Skeletal muscle tissue (tissue), 4 donors: ENCODE data around the gene NTF3. TPM values are rescaled to one million over a fixed set of nuclear protein-coding genes. Genes with fewer than 3 reads are reported as not detected.

Experiments used
- H3K27ac ChIP-seq: one replicate; pipeline ENCODE4 v1.7.0; 2013; ENCODE audit warnings: mild to moderate bottlenecking, low read depth, low read length, inconsistent platforms
- H3K27me3 ChIP-seq, 3 donors: one replicate each; pipeline ENCODE4 v1.7.0; 2013; ENCODE audit warnings: low read length in 3 of 3; ENCODE audit not compliant: control insufficient read depth in 3 of 3, insufficient read depth in 3 of 3
- H3K36me3 ChIP-seq, 3 donors: one replicate each; pipeline ENCODE4 v1.7.0; 2013; ENCODE audit warnings: low read length in 3 of 3; ENCODE audit not compliant: control insufficient read depth in 3 of 3, insufficient read depth in 3 of 3
- H3K4me1 ChIP-seq, 3 donors: one replicate each; pipeline ENCODE4 v1.7.0; 2013; ENCODE audit warnings: low read length in 3 of 3, mild to moderate bottlenecking in 3 of 3; ENCODE audit not compliant: control insufficient read depth in 3 of 3, insufficient read depth in 3 of 3
- H3K4me3 ChIP-seq, 3 donors: one replicate each; pipeline ENCODE4 v1.7.0; 2013; ENCODE audit warnings: low read length in 3 of 3
- H3K9ac ChIP-seq, 3 donors: one replicate each; pipeline ENCODE4 v1.7.0; 2013; ENCODE audit warnings: low read length in 3 of 3, mild to moderate bottlenecking in 3 of 3, moderate library complexity in 2 of 3, low read depth in 1 of 3
- H3K9me3 ChIP-seq, 3 donors: one replicate each; pipeline ENCODE4 v1.7.0; 2013; ENCODE audit warnings: low read length in 3 of 3; ENCODE audit not compliant: control insufficient read depth in 3 of 3
- total RNA-seq: library from RNA; depleted of rRNA; stranded (reverse); fragments of >200 nt; gene quantifications from one replicate; pipeline ENCODE4 v1.2.3, GENCODE V29; 2014
- donor health status: Osteomylitis.

NTF3 gene
- total RNA-seq, 1 donor from 2014 or later, result 2.6 TPM

- H3K27ac ChIP-seq, result no peak overlapping the region
These were observed 65.6 kb downstream of the NTF3 start for GRCh38 chr12:5497329-5498053.

DNA sequence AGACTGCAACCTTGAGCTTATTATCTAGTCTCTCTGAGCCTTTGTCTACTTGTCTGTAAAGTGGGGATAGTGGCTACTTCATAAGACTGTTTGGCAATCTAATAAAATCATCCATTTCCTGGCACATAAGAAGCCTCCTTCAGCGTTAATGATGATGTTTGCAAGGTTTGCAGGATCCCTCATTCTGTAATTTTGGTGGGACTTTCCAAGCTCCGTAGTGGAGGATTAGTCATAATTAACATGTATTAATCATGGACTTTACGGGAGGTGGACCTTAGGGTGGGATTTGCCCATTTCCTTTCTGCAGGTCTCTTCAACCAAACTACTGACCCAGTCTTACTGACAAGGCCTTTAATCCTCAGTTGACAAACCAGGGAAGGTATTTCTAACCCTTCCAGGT lies 66.2 kb downstream of the NTF3 start:
- H3K9ac ChIP-seq, result no peak overlapping the region
- no peak overlapping the region for H3K27ac ChIP-seq
- H3K4me1 ChIP-seq, result peaks cover 0 to 4% (median 0%) of the 10 kb centered on the region in 3 donors
- no peaks in the 10 kb centered on the region for H3K9me3 ChIP-seq
- H3K4me3 ChIP-seq, result no peak overlapping the region
- H3K36me3 ChIP-seq, result no peaks in the 10 kb centered on the region
- no peaks in the 10 kb centered on the region for H3K27me3 ChIP-seq

More at GRCh38 chr12:5497329-5498053, 65.6 kb downstream of the NTF3 start:
- no peak overlapping the region for H3K9ac ChIP-seq
- no peak overlapping the region for H3K4me3 ChIP-seq
- no peaks in the 10 kb centered on the region for H3K36me3 ChIP-seq
- H3K27me3 ChIP-seq, result no peaks in the 10 kb centered on the region
- peaks cover 0 to 4% (median 0%) of the 10 kb centered on the region in 3 donors for H3K4me1 ChIP-seq
- H3K9me3 ChIP-seq, result no peaks in the 10 kb centered on the region

DNA sequence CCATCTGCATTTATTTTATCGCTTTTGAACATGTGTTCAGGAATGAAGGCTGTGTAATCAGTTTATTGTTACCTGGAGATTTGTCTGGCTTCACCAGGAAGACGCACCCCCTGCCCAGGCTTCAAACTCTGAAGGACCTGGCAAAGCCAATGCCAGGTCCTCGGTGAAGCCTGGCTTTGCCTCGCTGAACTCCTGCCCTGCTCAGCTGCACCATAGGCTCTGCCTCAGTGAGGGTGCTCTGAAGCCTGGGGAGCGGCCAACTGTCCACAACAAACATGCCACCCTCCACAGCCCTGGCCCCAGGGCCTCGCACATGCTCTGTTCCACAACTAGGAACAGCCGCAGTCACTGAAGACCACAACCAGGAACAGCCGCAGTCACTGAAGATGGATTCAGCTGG lies 66.9 kb downstream of the NTF3 start:
- Histone ChIP-seq H3K27ac (no peak overlapping the region), H3K4me3 (no peak overlapping the region), H3K27me3 (no peaks in the 10 kb centered on the region), H3K36me3 (no peaks in the 10 kb centered on the region), H3K4me1 (peaks cover 0 to 4% (median 0%) of the 10 kb centered on the region in 3 donors), H3K9me3 (no peaks in the 10 kb centered on the region), H3K9ac (no peak overlapping the region)

DNA sequence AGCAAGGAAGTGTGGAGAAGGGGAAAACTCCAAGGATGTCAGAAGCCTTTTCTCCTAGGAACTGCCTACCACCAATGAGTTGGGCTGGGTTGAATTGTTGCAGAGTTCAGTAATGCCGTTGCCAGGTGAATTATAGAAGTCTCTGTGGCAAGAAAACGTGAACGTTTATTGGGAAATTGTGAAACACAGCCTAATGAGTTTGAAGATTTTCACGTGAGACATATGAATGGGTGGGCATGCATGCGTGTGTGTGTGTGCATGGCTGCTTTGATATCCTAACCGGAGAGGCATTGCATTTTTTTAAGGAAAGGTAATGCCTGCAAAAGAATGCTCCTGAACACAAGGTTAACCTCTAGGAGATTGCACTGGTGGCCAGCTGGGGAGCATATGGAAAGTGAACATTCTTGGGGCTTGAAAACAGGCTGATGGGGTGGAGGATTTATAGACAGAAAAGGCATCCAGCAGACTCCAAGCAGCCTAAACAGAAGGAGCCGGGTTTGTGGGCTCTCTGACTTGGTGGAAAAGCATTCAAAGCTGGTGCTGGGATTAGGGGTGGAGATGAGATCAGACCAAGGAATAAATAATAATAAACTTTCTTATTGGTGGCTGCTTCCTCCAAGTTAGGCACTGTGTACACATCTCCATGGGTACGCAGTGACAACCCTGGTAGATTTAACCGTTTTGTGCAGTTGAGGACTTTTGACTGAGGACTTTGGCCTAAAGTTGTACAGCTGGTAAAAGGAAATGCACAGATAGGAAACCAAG lies 67.8 kb downstream of the NTF3 start:
- no peak overlapping the region for H3K9ac ChIP-seq
- no peak overlapping the region for H3K4me3 ChIP-seq
- peaks cover 0 to 5% (median 2%) of the 10 kb centered on the region in 3 donors for H3K27me3 ChIP-seq
- no peak overlapping the region for H3K27ac ChIP-seq
- H3K36me3 ChIP-seq, result no peaks in the 10 kb centered on the region
- H3K9me3 ChIP-seq, result no peaks in the 10 kb centered on the region
- H3K4me1 ChIP-seq, result peaks cover 0 to 4% (median 0%) of the 10 kb centered on the region in 3 donors

GRCh38 chr12:5500331-5500659 lies 68.4 kb downstream of the NTF3 start:
- Histone ChIP-seq H3K27me3 (peaks cover 0 to 5% (median 2%) of the 10 kb centered on the region in 3 donors), H3K9ac (no peak overlapping the region), H3K4me3 (no peak overlapping the region), H3K9me3 (no peaks in the 10 kb centered on the region), H3K36me3 (no peaks in the 10 kb centered on the region), H3K27ac (no peak overlapping the region), H3K4me1 (peaks cover 0 to 4% (median 0%) of the 10 kb centered on the region in 3 donors)

DNA sequence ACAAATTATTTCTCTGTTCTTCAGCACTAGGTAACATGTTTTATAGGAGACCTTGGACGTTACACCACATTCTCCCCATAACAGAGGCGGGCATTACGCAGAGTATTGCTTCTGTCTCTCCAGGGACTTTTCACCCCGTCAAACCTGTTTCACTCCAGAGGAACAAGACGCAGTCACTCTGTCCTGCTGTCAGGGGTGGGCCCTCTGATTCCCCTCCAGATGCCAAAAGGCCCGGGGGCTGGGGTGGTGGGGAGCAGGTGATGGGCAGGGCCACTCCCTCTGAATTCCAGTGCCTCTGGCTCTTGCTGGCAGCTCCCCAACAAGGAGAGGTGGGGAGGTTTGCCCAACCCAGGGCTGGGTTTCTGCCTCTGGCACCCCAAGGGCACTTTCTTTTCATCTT lies 71.9 kb downstream of the NTF3 start:
- Histone ChIP-seq H3K4me3 (no peak overlapping the region), H3K9ac (no peak overlapping the region), H3K27ac (no peak overlapping the region), H3K4me1 (peaks cover 0 to 4% (median 0%) of the 10 kb centered on the region in 3 donors), H3K9me3 (no peaks in the 10 kb centered on the region), H3K27me3 (peaks cover 0 to 5% (median 2%) of the 10 kb centered on the region in 3 donors), H3K36me3 (no peaks in the 10 kb centered on the region)

- Histone ChIP-seq H3K4me1 (peaks cover 0 to 4% (median 0%) of the 10 kb centered on the region in 3 donors), H3K4me3 (no peak overlapping the region), H3K27me3 (peaks cover 2 to 5% (median 4%) of the 10 kb centered on the region in 3 donors), H3K9ac (no peak overlapping the region), H3K27ac (no peak overlapping the region), H3K9me3 (no peaks in the 10 kb centered on the region), H3K36me3 (no peaks in the 10 kb centered on the region)
These were observed 73.2 kb downstream of the NTF3 start for GRCh38 chr12:5505116-5505515.

GRCh38 chr12:5505751-5506150 lies 73.8 kb downstream of the NTF3 start:
- Histone ChIP-seq H3K9ac (no peak overlapping the region), H3K27me3 (peaks cover 8 to 10% (median 8%) of the 10 kb centered on the region in 3 donors), H3K4me1 (peaks cover 0 to 4% (median 0%) of the 10 kb centered on the region in 3 donors), H3K4me3 (no peak overlapping the region), H3K9me3 (no peaks in the 10 kb centered on the region), H3K36me3 (no peaks in the 10 kb centered on the region), H3K27ac (no peak overlapping the region)

DNA sequence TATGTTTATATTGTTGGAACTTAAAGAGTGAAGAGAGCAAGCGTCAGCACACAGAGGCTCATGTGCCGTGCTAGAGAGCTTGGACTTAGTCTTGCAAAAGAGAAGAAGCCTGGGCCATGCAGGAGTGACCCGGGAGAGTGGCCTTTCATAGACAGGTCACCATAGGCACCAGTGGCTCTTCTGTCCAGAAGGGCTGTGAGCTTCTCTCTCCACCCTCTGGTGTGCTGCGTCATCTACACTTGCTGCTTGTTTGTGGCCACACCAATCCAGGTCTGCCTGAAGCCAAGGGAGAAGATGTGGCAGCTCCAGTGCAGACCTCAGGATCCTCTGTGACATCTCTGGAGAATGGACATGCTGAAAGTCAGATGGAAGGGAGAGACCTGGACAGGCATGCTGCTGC lies 74.4 kb downstream of the NTF3 start:
- H3K4me3 ChIP-seq, result no peak overlapping the region
- H3K27me3 ChIP-seq, result peaks cover 8 to 11% (median 8%) of the 10 kb centered on the region in 3 donors
- no peaks in the 10 kb centered on the region for H3K36me3 ChIP-seq
- peaks cover 0 to 4% (median 3%) of the 10 kb centered on the region in 3 donors for H3K4me1 ChIP-seq
- no peaks in the 10 kb centered on the region for H3K9me3 ChIP-seq
- no peak overlapping the region for H3K27ac ChIP-seq
- no peak overlapping the region for H3K9ac ChIP-seq

- Histone ChIP-seq H3K9me3 (no peaks in the 10 kb centered on the region), H3K27ac (no peak overlapping the region), H3K27me3 (peaks cover 8 to 17% (median 12%) of the 10 kb centered on the region in 3 donors)
These were observed 74.9 kb downstream of the NTF3 start for GRCh38 chr12:5506821-5507231.

More at GRCh38 chr12:5506821-5507231, 74.9 kb downstream of the NTF3 start:
- Histone ChIP-seq H3K9ac (no peak overlapping the region), H3K4me1 (peaks cover 0 to 8% (median 6%) of the 10 kb centered on the region in 3 donors), H3K36me3 (no peaks in the 10 kb centered on the region), H3K4me3 (no peak overlapping the region)
